Activated T-cell treated with anti-CD3 and anti-CD28 coated beads, Interleukin-2, amount 50 U/mL, for 1 hour (primary cell): ENCODE data around the gene SLC19A1.
"Not testable (repeated sequence)": the region's sequence is repeated elsewhere in the genome, so short reads cannot be mapped to it uniquely, and the experiment has no call there.

Source experiments
- DNase-seq: peaks from one replicate; pipeline ENCODE4 v3.0.0-alpha.2; 2020

Gene SLC19A1

DNA sequence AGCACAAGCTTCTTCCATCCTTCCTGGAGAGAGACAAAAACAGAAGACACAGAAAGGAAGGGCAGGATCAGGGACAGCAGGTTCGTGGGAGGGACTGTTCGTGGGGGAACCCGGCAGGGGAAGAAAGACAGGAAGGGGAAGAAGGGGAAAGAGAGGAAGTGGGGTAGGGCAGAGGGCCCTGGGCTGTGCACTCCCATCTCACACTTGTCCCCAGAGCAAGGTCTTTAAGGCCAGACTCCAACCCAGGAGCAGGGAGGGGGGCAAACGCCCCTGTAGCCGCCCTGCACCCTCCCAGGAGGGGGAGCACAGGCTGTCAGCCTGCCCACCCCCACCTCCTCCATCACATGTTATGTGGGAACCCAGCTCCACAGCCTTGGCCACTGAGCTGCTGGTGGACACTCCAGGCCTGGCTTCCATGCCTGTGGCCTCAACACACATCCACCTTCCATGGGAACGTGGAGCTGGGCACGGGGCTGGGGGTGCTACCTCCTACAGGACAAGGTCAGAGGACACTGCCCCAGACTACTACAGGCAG, 9.3 kb downstream of the SLC19A1 start:
- DNase-seq: no peak

DNA sequence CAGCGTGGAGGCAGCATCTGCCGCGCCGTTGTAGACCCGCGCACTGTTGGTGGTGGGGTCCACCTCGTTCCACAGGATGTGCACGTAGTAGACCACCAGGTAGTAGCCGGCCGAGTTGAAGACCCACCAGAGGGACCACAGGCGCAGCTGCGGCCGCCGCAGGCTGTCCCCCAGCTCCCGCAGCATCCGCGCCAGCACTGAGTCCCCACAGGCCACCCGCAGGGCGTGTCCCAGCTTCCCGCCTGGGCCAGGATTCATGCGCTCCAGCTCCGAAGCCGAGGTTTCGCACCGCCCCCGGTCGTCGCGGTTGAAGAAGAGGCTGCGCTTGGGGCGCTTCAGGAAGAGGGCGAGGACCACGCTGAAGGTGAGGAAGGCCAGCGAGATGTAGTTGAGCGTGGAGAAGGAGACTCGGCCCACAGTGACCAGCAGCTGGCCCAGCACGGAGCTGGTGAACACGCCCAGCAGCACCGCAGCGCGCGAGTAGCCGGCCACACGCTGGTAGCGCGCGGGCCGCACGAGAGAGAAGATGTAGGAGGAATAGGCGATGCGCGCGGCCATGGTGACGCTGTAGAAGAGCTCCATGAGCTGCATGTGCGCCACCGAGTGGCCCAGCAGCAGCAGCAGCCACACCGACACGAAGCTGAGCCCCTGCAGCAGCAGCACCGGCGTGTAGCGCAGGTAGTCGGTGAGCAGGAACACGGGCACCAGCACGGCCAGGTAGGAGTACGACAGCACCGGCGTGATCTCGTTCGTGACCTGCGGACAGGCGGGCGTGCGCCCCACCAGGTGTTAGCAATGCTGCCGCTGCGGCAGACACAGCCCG, 10.6 kb downstream of the SLC19A1 start:
- DNase-seq: no peak

DNA sequence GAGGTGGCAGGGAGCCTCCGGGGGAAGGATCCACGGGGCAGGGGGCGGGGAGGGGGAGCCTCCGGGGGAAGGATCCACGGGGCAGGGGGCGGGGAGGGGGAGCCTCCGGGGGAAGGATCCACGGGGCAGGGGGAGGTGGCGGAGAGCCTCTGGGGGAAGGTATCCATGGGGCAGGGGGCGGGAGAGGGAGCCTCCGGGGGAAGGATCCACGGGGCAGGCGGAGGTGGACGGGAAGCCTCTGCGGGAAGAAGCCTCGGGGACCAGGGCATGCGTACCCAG, 11.2 kb downstream of the SLC19A1 start:
- not testable (repeated sequence) for DNase-seq

DNA sequence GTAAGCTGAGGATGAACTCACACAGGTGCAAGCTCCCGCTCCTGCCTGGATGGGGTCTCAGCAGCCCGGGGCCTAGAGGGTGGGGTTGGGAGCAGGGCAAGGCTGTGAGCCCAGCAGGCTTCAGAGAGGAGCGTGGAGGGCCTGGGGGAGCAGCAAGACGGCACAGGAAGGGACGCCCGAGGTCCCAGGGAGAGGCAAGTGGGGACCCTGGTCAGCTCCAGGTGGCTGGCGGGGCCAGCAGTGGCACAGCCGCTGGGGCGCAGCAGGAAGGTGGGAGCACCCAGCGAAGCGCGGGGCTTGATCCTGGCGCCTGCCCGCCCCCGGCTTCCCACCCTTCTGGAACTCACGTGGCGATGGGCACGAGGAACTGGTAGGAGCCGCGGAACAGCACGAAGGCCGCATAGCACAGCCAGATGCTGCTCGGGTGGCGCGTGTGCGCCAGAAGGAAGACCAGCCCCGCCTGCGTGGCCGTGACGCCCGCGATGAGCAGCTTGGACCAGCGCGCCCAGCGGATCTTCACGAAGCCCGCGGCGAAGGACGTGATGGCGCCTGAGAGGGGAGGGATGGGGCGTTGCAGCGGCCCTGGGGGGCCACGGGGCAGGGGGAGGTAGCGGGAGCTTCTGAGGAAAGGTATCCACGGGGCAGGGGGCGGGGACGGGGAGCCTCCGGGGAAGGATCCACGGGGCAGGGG, 11.7 kb downstream of the SLC19A1 start:
- DNase-seq: no peak

DNA sequence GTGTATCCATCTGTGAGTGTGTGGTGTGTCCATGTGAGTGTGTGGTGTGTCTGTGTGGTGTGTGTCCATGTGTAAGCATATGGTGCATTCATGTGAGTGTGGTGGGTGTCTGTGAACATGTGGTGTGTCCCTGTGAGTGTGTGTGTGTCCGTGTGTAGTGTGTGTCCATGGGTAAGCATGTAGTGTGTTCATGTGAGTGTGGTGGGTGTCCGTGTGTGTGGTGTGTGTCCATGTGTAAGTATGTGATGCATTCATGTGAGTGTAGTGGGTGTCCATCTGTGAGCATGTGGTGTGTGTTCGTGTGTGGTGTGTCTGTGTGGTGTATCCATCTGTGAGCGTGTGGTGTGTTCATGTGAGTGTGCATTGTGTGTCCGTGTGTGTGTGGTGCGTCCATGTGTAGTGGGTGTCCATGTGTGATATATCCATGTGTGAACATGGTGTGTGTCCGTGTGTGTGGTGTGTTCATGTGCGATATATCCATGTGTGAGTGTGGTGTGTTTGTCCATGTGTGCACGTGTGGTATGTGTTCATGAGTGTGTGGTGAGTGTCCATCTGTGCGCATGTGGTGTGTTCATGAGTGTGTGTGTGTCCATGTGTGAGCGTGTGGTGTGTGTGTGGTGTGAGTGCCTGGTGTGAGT, 12.3 kb downstream of the SLC19A1 start:
- no peak for DNase-seq

DNA sequence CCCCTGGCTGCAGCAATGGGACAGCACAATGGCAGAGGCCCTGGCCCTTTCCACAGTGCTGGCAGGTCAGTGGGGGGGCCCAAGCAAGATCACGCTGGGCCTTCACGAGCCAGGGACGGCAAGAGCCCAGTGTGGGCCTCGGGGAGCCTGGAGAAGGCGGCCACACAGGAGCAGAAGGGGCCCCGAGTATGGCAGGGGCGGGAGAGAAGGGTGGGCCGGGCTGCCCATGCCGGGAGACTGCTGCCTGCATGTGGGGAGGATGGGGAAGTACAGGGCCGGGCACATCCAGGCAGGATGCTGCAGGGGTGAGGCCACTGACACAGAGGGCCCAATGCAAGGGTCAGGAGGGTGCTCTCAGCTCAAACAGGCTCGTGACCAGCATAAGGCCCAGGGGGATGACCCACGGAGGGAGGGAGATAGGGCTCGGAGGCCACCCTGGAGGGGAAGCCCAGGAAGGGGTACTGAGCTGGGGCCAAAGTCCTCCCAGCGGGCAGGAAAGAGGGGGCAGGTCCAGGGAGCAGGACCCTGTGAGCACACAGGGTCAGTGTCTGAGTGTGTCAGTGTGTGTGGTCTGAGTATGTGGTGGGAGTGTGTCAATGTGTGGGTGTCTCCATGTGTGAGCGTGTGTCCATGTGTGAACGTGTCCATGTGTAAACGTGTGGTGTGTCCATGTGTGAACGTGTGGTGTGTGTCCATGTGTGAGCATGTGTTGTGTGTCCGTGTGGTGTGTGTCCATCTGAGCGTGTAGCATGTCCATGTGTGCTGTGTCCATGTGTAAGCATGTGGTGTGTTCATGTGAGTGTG, 13.1 kb downstream of the SLC19A1 start:
- DNase-seq: no peak

DNA sequence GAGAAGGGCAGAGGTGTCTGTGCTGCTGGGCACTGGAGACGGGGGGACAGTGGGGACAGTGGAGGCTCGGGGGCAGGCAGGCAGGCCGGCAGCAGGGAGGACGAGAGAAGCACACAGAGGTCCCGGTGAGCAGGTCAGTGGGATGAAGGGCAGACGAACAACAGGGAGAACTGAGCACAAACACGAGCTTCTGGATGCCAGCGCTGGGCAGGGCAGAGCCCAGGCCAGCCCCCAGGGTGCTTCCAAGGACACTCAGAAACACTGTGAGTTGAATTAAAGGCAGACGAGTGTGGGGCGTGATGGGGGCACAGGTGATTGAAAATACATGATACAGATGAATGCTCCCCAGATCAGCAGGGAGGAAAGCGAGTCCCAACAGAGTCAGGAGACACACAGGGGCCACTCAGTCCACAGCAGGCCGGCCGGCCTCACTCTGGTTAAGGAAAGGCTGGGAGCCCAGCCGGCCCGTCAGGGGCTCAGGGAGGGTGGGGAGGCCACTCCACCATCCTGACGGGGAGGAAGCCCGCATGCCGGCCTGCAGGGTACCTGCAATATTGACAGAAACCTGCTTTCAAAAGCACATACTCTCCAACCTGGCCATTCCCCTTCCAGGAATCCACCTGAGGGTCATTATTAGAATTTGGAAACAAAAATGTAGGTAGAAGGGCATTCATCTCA, 14.1 kb downstream of the SLC19A1 start:
- DNase-seq: no peak

DNA sequence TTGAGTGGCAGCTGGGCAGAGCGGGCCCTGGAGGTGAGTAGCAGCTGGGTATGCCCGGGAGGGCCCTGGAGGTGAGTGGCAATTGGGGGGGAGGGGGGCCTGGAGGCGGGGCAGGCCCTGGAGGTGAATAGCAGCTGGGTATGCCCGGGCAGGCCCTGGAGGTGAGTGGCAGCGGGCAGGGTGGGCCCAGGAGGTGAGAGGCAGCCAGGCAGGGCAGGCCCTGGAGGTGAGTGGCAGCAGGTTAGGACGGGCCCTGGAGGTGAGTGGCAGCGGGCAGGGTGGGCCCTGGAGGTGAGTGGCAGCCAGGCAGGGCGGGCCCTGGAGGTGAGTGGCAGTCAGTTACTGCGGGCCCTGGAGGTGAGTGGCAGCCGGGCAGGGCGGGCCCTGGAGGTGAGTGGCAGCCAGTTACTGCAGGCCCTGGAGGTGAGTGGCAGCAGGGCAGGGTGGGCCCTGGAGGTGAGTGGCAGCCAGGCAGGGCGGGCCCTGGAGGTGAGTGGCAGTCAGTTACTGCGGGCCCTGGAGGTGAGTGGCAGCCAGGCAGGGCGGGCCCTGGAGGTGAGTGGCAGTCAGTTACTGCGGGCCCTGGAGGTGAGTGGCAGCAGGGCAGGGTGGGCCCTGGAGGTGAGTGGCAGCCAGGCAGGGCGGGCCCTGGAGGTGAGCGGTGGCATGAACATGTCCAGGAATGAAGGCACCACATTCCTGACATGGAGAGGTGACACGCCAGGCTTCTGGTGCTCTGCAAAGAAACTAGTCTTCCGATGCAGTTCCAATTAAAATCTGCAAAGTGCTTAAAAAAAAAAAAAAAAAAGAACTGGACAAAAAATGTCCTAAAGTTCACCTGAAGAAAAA, 14.9 kb downstream of the SLC19A1 start:
- DNase-seq: not testable (repeated sequence)

DNA sequence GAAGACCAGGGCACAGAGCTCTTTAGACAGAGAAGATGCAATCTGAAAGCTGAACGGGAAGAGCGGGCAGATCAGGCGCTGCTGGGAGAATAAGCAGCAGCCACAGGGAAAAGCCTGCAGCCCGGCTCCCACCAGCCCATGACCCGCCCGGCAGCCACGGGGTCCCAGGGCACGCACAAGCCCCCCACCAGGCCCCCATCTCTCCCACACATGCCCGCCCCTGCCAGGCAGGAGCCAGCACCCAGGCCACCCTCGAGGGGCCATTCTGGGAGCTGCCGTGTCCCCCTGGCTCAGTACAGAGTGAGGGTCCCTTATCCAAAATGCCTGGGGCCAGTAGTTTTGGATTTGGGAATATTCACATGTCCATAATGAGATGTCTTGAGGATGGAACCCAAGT, 16.3 kb downstream of the SLC19A1 start:
- DNase-seq: no peak

DNA sequence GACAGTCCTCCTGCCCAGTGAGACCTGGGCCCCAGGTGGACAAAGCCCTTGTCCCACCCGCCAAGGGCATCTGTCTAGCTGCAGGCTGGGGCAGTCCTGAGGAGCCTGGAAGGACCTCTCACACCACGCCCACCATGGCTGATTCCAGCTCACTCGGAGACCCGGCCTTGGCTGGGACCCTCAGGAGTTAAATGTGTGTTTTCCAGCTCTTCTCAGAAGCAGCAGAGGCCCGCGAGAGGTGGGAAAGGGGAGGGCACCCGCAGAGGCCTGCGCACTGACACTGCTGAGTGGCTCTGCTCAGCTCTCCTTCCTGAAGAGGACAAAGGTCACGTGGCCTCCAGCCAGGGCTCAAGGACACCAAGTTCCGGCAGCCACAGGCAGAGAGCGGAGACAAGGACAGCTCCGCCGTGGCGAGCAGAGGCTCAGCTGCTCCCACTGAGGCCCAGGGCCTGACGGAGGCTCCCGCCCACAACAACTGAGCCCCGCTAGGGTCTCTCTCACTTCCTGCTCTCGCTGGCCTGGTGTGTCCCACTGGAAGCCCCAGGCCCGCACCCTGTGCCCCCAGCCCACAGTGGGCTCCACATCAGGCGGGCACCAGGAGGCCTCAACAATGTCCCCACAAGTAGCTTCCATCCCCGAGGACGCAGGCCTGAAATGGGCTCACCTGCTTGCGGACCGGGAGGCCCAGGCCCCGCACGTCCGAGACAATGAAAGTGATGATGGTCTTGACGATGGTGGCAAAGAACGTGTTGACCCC, 16.9 kb downstream of the SLC19A1 start:
- no peak for DNase-seq

DNA sequence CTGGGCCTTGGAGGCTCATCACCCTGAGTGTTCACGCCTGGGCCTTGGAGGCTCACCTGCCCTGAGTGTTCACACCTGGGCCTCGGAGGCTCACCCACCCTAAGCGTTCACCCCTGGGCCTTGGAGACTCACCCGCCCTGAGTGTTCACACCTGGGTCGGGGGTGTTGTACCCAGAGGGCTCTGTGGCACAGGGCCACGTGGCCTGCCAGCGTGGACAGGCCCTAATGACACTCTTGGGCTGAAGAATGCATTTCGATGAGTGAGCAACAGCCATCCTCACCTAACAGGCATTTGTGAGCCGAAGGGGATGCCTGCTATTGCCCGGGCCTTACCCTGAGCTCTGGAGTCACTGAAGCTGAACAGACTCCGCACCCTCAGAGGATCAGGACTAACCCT, 17.5 kb downstream of the SLC19A1 start:
- DNase-seq: no peak

DNA sequence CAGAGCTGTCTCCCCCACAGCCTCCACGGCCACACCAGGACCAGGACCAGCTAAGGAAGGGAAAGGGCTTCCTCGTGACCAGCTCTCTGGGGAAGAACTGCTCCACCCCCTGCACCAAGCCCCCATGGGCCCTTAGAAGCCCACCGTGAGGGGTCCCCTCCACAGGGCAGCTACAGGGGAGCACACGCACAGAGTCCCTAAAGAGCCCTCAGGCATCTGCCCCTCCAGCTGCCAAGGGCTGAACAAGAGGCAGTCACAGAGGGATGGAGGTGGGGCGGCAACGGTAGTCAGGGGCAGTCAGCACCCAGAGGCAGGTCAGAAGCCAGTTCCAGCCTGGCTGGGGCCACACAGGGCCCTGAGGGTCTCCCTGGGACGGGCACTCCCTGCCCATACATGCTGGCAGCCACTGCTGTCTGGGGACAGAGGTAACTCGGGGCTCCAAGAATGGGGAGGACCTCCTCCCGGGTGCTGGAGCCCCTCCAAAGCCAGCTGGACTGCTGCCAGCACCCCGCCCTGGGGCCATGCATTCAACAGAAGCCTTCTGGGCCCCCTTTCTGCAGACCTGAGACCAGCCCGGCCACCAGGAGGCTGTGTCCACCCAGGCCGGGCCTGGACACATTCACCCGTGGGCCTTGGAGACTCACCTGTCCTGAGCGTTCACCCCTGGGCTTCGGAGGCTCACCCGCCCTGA, 18.7 kb downstream of the SLC19A1 start:
- DNase-seq: no peak

DNA sequence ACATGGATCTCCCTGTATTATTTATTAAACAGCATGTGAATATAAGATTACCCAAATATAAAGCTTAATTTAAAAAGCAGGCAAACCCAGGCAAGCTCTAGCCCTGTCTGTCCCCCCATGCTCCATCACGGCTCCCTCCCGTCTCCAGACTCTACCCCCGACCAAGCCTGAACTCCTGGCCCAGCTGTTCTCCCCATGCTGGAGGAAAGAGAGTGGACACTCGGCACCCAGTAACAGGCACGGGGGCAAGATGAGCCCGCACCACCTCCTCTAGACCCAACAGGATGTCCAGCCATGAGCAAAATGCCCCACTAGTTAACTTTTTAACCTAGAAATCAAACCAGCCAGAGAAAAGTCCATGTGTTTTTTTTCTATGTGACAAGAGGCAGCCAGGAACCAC, 19.3 kb downstream of the SLC19A1 start:
- DNase-seq: no peak

DNA sequence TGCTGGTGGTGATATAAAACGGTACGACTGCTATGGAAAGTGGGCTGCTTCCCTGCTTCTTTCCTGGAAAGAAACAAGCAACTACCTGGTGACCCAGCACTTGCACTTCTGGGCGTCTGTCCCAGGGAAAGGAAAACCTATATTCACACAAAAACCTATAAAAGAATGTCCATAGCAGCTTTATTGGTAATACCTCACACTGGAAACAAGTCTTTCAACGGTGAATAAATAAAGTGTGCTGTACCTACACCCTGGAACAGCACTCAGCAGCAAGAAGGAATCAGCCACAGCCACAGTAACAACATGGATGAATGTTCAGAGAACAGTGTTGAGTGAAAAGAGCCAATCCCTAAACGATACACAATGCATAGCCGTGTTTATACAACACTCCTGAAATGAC, 19.9 kb downstream of the SLC19A1 start:
- no peak for DNase-seq

DNA sequence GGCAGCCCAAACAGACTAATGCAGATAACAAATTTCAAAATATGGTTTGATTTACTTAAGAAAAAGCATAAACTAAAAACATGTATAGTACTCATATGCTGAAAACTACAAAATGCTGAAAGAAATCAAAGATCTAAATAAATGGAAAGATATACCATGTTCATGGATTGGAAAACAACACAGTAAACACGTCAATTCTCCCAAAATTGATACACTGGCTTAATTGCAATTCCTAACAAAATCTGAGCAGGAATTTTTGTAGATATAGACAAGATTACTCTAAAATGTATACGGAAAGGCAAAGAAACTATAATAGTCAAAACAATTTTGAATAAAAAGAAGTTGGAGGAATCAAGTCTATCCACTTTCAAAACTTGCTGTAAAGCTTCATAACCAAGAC, 21.0 kb downstream of the SLC19A1 start:
- DNase-seq: no peak

DNA sequence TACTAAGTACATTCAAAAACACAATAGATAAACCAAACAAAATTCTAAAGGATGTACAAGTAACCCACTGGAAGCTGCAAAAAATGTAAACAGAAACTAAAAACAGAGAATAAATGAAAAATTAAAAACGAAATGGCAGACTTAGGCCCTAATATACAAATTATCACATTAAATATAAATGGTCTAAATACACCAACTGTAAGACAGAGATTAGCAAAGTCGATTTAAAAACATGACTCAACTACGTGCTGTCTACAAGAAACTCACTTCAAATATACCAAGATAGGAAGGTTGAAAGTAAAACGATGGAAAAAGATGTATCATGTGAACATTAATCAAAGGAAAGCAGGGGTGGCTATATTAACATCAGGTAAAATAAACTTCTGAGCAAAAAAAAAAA, 23.1 kb downstream of the SLC19A1 start:
- DNase-seq: no peak

DNA sequence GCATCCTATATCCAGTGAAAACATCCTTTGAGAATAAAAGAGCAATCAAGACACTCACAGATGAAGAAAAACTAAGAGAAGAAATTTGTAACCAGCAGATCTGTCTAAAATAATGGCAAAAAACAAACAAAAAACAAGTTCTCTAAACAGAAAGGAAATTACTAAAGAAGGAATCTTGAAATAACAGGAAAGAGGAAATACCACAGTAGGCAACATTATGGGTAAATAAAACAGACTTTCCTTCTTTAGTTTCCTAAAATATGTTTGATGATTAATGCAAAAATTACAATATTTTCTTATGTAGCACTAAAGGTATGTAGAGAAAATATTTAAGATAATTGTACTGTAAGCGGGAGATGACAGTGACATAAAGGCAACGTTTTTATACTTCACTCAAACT, 23.5 kb downstream of the SLC19A1 start:
- DNase-seq: no peak

DNA sequence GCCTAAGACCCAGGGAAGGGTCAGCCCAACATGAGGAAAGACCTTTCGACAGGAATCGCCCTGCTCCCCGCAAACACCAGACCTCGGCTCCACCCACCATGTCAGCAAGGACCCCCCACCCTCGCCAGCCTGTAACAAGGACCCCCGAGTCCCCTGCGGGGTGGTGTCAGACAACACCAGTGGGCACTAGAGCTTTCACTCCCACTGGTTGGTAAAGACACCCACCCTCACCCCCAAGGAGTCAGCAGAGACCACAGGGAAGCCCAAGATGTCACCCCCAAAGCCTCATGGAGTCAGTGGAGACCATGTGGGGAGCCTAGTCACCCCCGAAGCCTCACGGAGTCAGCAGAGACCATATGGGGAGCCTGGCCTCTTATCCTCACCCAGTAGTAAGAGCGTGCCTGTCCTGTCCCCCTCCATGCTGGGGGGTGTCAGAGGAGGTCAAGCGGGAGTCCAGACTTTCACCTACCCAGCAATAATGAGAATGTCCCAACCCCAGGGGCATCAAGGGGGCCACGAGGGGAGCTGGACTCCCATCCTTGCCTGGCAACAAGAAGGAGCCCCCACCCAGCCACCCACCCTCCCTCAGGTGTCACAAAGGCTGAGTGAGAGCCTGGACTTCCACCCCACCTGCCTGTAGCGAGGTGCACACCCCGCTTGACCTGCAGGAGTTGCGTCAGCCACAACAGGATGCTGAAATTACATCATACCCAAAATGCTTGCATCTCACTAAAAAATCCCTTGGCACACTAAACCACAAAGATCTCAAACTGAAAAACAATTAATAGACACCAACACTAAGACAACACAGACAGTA, 24.8 kb downstream of the SLC19A1 start:
- no peak for DNase-seq

DNA sequence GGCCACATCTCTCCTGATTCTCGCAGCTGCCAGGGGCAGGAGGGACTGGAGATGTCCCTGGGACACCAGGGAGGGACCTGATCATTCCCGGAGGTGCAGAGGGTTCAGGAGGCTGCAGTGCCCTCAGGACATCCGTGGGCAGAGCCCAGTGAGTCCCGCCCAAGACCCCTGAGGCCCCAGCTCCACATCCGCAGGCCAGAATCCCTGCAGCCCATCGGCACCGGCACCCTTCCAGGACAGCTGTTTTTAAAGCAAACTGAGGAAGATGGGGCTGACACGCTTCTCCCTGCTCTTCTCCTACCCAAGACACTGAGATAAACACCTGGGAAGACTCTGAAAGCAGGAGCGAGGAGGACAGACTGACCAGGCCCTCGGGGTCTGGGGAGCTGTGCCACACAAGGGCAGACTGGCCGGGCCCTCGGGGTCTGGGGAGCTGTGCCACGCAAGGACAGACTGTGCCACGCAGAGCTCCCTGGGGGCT, 25.5 kb downstream of the SLC19A1 start:
- no peak for DNase-seq
